Right atrium auricular region (tissue), 2 donors: Measurements from ENCODE around the gene EIPR1. TPM values are rescaled to one million over a fixed set of nuclear protein-coding genes. Genes with fewer than 3 reads are reported as not detected.
"Not testable (repeated sequence)": the region's sequence is repeated elsewhere in the genome, so short reads cannot be mapped to it uniquely, and the experiment has no call there.

Source experiments
- DNase-seq: peaks from one replicate; pipeline ENCODE4 v3.0.0-alpha.2; 2019; ENCODE audit warnings: low spot score
- H3K27ac ChIP-seq, 2 donors: fragments of 200-600 bp; sonication (generic); 1 replicate in 1 of 2; 2 replicates in 1 of 2; pipeline ENCODE4 v1.5.1; 2016 to 2019
- H3K27me3 ChIP-seq, 2 donors: fragments of 200-600 bp; sonication (generic); one replicate each; pipeline versions ENCODE4 v1.5.1 to v1.6.0; 2017 to 2019
- H3K36me3 ChIP-seq: fragments of 200-600 bp; sonication (generic); one replicate; pipeline ENCODE4 v1.5.1; 2016
- H3K4me1 ChIP-seq, 2 donors: fragments of 200-600 bp; sonication (generic); one replicate each; pipeline versions ENCODE4 v1.5.1 to v1.6.0; 2017 to 2019
- H3K4me3 ChIP-seq, 2 donors: fragments of 200-600 bp; sonication (generic); 1 replicate in 1 of 2; 2 replicates in 1 of 2; pipeline ENCODE4 v1.5.1; 2017 to 2019; ENCODE audit warnings: mild to moderate bottlenecking in 1 of 2, moderate library complexity in 1 of 2
- H3K9me3 ChIP-seq, 2 donors: fragments of 200-600 bp; sonication (generic); one replicate each; pipeline ENCODE4 v1.5.1; 2019
- total RNA-seq, 2 donors: library from RNA; depleted of rRNA; stranded (reverse); fragments of >200 nt; gene quantifications; one replicate each; pipeline ENCODE4 v1.1.0, GENCODE V29; 2016
- TF ChIP-seq, protein P1 (sequence below), 2 donors: fragments of 200-600 bp; sonication (generic); IDR thresholded peaks; one replicate each; pipeline ENCODE4 v1.5.1; 2019; ENCODE audit warnings: antibody characterized with exemption in 2 of 2

Gene EIPR1
- total RNA-seq, 2 donors from 2014 or later, result 13.2 to 13.6 TPM

DNA sequence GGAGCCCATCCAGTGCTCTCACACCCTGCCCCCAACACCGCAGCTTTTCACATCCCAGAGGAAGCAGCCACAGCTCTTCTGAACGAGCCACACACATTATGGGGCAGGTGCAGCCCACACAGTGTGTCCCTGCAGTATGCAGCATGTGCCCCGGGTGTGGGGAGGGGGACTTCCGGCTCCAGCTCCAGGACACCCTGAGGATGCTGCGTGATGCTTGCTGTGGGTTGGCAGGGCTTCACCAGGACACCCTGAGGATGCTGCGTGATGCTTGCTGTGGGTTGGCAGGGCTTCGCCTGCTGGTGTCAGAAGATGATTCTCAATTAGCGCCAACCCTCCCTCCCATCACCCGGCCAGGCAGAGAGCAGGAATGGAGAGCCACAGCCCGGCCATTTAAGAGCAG, 193.9 kb downstream of the EIPR1 start:
- TF ChIP-seq, protein P1, sequence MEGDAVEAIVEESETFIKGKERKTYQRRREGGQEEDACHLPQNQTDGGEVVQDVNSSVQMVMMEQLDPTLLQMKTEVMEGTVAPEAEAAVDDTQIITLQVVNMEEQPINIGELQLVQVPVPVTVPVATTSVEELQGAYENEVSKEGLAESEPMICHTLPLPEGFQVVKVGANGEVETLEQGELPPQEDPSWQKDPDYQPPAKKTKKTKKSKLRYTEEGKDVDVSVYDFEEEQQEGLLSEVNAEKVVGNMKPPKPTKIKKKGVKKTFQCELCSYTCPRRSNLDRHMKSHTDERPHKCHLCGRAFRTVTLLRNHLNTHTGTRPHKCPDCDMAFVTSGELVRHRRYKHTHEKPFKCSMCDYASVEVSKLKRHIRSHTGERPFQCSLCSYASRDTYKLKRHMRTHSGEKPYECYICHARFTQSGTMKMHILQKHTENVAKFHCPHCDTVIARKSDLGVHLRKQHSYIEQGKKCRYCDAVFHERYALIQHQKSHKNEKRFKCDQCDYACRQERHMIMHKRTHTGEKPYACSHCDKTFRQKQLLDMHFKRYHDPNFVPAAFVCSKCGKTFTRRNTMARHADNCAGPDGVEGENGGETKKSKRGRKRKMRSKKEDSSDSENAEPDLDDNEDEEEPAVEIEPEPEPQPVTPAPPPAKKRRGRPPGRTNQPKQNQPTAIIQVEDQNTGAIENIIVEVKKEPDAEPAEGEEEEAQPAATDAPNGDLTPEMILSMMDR (IDR thresholded peaks at IDR 0.05), result no peak
- H3K9me3 ChIP-seq, result no peaks in the 10 kb centered on the region
- no peak for DNase-seq
- no peaks in the 10 kb centered on the region for H3K27me3 ChIP-seq
- no peak overlapping the region for H3K4me3 ChIP-seq
- no peak overlapping the region for H3K27ac ChIP-seq
- H3K4me1 ChIP-seq, result no peaks in the 10 kb centered on the region
- H3K36me3 ChIP-seq, result no peaks in the 10 kb centered on the region

DNA sequence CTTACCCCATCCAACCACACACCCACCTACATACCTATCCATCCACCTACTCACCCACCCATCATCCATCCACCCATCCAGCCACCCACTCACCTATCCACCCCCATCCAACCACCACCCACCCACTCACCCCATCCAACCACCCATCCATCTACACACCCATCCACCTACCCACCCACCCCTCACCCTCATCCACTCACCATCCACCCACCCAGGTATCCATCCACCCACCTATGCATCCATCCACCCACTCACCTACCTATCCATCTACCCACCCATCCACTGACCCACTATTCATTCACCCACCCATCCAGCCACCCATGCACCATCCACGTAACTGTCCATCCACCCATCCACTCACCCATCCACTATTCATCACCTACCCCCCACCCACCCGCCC, 194.8 kb downstream of the EIPR1 start:
- no peak overlapping the region for H3K4me3 ChIP-seq
- no peaks in the 10 kb centered on the region for H3K4me1 ChIP-seq
- TF ChIP-seq, protein P1 (IDR thresholded peaks at IDR 0.05), result no peak

DNA sequence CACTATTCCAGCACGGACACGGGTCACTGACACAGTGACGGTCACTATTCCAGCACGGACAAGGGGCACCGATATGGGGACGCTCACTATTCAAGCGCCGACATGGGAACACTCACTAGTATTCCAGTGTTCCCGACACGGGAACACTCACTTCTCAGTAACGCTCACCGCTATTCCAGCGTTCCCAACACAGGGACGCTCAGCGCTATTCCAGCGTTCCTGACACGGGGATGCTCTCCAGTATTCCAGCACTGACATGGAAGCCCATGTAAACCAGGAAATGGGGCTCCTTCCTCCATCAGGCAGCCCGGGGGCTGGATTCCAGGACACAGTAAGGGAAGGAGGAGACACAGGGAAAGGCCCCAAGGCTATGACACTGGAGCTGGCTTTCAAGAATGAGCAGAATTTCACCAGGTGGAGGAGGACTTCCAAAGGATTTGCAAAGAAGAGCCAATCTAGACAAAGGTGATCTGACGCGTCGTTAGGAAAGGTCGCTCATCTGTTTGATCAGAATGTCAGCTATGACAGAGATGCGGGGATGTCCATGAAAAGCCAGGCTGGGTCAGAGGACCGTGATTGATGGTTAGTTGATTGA, 196.1 kb downstream of the EIPR1 start:
- Histone ChIP-seq H3K27me3 (no peaks in the 10 kb centered on the region), H3K9me3 (no peaks in the 10 kb centered on the region), H3K4me3 (no peak overlapping the region), H3K4me1 (no peaks in the 10 kb centered on the region), H3K36me3 (no peaks in the 10 kb centered on the region), H3K27ac (no peak overlapping the region)
- TF ChIP-seq, protein P1 (IDR thresholded peaks at IDR 0.05), result no peak
- no peak for DNase-seq

More for the DNA sequence above, 194.8 kb downstream of the EIPR1 start:
- no peaks in the 10 kb centered on the region for H3K9me3 ChIP-seq
- no peaks in the 10 kb centered on the region for H3K36me3 ChIP-seq
- DNase-seq, result no peak
- no peak overlapping the region for H3K27ac ChIP-seq
- H3K27me3 ChIP-seq, result no peaks in the 10 kb centered on the region

DNA sequence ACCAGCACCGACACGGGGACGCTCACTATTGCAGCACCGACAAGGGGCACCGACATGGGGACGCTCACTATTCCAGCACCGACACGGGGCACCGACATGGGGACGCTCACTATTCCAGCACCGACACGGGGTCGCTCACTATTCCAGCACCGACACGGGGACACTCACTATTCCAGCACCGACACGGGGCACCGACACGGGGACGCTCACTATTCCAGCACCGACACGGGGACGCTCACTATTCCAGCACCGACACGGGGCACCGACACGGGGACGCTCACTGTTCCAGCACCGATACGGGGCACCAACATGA, 196.8 kb downstream of the EIPR1 start:
- H3K27me3 ChIP-seq, H3K9me3 ChIP-seq, H3K4me1 ChIP-seq, H3K4me3 ChIP-seq, H3K36me3 ChIP-seq, H3K27ac ChIP-seq, DNase-seq: not testable (repeated sequence)

DNA sequence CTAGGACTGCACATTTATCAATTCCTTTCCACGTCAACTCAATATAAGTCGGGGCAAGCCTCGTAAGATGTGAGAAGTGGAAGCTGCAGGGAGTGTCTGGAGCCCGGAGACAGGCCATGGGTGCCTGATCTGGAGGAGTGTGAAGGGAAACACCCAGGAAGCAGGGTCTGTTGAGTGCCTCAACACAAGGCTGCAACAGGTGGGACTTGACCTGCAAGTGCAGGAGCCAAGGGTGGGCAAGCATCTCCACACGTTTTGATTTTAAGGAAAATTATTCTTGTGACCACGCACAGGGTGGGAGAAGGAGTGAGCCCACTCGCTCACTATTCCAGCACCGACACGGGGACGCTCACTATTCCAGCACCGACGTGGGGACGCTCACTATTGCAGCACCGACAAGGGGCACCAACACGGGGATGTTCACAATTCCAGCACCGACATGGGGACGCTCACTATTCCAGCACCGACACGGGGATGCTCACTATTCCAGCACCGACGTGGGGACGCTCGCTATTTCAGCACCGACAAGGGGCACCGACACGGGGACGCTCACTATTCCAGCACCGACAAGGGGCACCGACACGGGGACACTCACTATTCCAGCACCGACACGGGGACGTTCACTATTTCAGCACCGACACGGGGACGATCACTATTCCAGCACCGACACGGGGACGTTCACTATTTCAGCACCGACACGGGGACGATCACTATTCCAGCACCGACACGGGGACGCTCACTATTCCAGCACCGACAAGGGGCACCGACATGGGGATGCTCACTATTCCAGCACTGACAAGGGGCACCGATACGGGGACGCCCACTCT, 197.3 kb downstream of the EIPR1 start:
- TF ChIP-seq, protein P1 (IDR thresholded peaks at IDR 0.05), result no peak
- H3K36me3 ChIP-seq, result no peaks in the 10 kb centered on the region
- no peaks in the 10 kb centered on the region for H3K27me3 ChIP-seq
- H3K4me3 ChIP-seq, result no peak overlapping the region
- H3K9me3 ChIP-seq, result no peaks in the 10 kb centered on the region
- no peaks in the 10 kb centered on the region for H3K4me1 ChIP-seq
- no peak overlapping the region for H3K27ac ChIP-seq
- DNase-seq, result no peak

DNA sequence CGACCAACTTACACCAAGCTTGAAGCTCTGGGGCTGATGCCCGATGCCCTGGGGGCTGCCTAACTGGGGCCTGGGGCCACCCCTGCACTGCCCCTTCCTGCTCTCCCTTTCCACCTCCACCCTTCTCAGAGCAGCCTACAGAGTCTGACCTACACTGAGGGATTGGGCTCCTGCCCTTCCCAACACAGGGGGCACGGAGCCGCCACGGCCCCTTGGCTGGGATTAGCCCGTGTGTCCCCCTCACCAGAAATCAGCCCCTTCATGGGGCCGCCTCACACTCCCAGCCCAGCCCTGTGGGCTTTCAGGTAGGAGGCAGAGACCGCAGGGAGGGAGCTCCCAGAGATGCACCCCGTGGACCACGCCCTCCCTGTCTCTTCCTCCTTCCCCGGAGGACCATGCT, 198.0 kb downstream of the EIPR1 start:
- Histone ChIP-seq H3K27ac (no peak overlapping the region), H3K4me1 (no peaks in the 10 kb centered on the region), H3K4me3 (no peak overlapping the region), H3K27me3 (no peaks in the 10 kb centered on the region), H3K36me3 (no peaks in the 10 kb centered on the region), H3K9me3 (no peaks in the 10 kb centered on the region)
- TF ChIP-seq, protein P1 (IDR thresholded peaks at IDR 0.05), result no peak
- no peak for DNase-seq
